GM18861 (cell line): ENCODE measurements around the gene ZNF354B.
"Not testable (repeated sequence)": the region's sequence is repeated elsewhere in the genome, so short reads cannot be mapped to it uniquely, and the experiment has no call there.

Experiments used
- ATAC-seq: cut with Tn5 transposase; IDR thresholded peaks from one replicate; pipeline ENCODE4 v1.9.1; 2021; ENCODE audit not compliant: unreplicated experiment

ZNF354B gene

DNA sequence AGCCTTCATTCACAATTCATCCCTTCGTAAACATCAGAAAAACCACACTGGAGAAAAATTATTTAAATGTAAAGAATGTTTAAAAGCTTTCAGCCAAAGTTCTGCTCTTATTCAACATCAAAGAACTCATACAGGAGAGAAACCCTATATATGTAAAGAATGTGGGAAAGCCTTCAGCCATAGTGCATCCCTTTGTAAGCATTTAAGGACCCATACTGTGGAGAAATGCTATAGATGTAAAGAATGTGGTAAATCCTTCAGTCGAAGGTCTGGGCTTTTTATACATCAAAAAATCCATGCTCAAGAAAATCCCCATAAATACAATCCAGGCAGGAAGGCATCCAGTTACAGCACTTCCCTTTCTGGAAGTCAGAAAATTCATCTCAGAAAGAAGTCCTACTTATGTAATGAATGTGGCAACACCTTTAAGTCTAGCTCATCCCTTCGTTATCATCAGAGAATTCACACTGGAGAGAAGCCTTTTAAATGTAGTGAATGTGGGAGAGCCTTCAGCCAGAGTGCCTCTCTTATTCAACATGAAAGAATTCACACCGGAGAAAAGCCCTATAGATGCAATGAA, 23.5 kb downstream of the ZNF354B start:
- not testable (repeated sequence) for ATAC-seq

DNA sequence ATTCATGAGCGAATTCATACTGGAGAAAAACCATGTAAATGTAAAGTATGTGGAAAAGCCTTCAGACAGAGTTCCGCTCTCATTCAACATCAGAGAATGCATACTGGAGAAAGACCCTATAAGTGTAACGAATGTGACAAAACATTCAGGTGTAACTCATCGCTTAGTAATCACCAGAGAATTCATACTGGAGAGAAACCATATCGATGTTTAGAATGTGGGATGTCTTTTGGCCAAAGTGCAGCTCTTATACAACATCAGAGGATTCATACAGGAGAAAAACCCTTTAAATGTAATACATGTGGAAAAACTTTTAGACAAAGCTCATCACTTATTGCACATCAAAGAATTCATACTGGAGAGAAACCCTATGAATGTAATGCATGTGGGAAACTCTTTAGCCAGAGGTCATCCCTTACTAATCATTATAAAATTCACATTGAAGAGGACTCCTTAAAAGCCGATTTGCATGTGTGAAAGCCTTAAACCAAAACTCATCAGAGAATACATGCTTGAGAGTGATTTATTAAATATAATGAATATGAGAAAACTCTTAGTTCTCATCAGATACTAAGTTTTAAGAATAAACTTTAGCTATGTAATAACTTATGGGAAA, 24.2 kb downstream of the ZNF354B start:
- ATAC-seq, result no peak

DNA sequence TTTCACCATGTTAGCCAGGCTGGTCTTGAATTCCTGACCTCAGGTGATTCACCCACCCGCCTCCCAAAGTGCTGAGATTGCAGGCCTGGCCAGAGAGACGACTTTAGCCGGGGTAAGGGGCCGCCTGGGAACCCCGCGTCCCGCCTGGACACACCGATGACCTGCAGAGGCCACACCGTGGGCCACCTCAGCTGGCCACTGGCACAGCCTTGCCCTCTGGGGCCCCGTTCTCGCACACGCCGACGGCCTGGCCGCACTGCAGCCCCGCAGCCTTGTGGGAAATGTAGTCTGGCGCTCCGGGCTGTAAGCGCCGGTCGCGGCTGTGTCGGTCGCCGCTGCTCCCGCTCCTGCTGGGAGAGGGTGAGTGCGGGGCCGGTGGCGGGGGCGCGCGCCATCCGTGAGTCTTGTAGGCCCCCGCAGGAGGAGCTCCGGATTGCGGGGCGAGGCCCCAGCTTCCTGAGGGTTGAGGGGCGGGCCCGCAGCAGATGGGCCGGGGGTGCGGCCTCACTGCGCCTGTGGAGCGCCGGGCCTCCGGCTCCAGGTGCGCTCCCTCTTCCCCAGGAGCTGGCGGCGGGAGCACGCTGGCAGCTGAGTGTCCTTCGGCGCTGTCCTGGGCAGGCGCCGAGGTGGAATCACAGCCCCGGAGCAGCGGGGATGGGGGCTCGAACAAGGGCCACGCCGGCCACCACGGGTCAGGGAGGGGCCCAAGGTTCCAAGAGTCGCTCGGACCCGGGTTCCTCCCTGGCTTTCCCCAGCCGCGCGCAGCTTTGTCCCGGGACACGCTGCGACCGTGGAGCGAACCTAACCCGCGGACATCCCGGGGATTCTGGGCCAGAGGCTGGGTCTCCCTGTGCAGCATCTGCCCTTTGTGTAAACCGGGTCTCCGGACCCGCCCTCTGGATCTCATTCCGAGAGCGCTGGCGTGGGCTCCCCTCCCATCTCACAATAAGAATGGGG, 36.1 kb downstream of the ZNF354B start, which contains the start of gene ZFP2:
Gene ZFP2 (plus strand): TSS at position 299 of the 957 bp plus-strand sequence. CDS start 35,401 bp downstream, outside the sequence.
- ATAC-seq, result no peak

DNA sequence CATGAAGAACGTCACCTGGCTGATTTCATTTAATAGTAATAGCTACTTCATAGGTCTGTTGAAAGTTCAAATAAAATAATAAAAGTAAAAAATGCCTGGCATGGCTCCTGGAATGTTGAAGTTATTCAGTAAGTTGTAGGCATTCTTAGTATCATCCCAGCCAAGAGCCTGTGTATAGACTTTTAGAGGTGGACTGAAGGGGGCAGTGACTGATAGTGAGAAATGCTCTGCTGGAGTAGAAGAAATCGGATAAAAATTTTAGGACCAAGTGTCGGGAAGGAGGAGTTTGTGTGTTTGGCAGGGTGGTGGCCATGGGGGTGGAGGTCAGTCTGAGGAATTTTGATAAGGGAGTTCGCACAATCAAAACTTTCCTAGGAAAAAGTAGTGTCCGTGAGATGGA, 39.5 kb downstream of the ZNF354B start:
- ATAC-seq, result no peak

DNA sequence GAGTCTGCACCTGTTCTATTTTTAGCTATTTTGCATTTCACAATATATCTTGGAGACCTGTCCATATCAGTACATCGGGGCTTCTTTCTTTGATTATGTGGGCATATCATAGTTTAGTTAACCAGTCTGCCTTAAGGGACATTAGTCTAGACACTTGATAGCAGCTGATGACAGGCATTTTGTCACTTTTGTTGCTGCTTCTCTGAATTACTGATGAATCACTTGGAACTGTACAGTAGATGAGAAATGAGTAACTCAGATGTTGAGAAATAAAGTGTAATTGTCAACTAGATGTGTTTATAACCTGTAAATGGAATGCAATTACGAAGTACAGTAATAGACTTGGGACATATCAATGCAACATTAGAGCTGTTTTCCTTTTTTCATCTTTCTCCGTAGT, 43.1 kb downstream of the ZNF354B start:
- ATAC-seq, result no peak

DNA sequence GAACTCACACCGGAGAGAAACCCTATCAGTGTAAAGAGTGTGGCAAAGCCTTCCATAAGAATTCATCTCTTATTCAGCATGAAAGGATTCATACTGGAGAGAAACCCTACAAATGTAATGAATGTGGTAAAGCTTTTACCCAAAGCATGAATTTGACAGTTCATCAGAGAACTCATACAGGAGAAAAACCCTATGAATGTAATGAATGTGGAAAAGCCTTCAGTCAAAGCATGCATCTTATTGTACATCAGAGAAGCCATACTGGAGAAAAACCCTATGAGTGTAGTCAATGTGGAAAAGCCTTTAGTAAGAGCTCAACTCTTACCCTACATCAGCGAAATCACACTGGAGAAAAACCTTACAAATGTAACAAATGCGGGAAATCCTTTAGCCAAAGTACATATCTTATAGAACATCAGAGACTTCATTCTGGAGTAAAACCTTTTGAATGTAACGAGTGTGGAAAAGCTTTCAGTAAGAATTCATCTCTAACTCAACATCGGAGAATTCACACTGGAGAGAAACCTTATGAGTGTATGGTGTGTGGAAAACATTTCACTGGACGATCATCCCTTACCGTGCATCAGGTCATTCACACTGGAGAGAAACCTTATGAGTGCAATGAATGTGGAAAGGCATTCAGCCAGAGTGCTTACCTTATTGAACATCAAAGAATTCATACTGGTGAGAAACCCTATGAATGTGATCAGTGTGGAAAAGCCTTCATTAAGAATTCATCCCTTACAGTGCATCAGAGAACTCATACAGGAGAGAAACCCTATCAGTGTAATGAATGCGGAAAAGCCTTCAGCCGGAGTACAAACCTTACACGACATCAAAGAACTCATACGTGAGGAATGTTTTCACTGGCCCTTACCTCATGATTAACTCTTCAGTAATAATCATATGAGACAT, 72.3 kb downstream of the ZNF354B start:
- ATAC-seq, result no peak
